Sigmoid colon (tissue), 4 donors: ENCODE measurements around the gene GRIK5.

ENCODE experiments used
- POLR2A ChIP-seq, 2 donors: fragments of 450-650 bp; IDR thresholded peaks; one replicate each; pipeline ENCODE4 v1.6.1; 2016; ENCODE audit warnings: antibody characterized with exemption in 2 of 2, mild to moderate bottlenecking in 2 of 2, moderate library complexity in 2 of 2
- POLR2AphosphoS5 ChIP-seq, 4 donors: sonication (generic); formaldehyde crosslinking; IDR thresholded peaks; one replicate each; pipeline ENCODE4 v1.6.1; 2017; ENCODE audit warnings: antibody characterized with exemption in 4 of 4
- TF ChIP-seq, protein P1 (sequence below), 4 experiments: fragments of 450-650 bp in 3 of 4; fragments of 200-600 bp in 1 of 4; IDR thresholded peaks; one replicate each; pipeline ENCODE4 v1.5.1; 2016 to 2019; ENCODE audit warnings: antibody characterized with exemption in 4 of 4, mild to moderate bottlenecking in 3 of 4, moderate library complexity in 2 of 4

DNA sequence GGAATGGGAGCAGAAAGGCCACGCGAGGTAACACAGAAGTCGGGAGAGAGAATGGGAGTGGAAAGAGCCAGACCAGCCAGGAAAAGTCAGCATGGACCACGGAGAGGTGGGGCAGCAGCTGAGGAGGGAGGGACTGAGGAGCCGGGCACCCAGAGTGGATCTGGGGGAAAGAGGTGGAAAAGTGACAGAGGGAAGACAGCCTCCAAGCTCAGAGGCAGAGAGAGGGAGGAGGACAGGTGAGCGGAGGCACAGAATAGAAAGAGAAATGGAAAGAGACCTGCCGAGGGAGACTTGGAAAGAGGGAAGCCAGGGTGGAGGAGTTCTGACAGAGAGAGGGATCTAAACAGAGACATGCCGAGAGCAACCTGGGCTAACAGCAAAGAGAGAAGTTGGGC is 1.6 kb downstream of the GRIK5 start:
- TF ChIP-seq, protein P1, sequence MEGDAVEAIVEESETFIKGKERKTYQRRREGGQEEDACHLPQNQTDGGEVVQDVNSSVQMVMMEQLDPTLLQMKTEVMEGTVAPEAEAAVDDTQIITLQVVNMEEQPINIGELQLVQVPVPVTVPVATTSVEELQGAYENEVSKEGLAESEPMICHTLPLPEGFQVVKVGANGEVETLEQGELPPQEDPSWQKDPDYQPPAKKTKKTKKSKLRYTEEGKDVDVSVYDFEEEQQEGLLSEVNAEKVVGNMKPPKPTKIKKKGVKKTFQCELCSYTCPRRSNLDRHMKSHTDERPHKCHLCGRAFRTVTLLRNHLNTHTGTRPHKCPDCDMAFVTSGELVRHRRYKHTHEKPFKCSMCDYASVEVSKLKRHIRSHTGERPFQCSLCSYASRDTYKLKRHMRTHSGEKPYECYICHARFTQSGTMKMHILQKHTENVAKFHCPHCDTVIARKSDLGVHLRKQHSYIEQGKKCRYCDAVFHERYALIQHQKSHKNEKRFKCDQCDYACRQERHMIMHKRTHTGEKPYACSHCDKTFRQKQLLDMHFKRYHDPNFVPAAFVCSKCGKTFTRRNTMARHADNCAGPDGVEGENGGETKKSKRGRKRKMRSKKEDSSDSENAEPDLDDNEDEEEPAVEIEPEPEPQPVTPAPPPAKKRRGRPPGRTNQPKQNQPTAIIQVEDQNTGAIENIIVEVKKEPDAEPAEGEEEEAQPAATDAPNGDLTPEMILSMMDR (IDR thresholded peaks at IDR 0.05): no peak
- TF ChIP-seq POLR2A (IDR thresholded peaks at IDR 0.05) (no peak), POLR2AphosphoS5 (IDR thresholded peaks at IDR 0.05) (no peak)
